Bone marrow (tissue), 2 donors: ENCODE data around the gene CGB7.

Experiments used
- DNase-seq, 2 donors: peaks; one replicate each; lab custom pipeline; 2025; lab: John Stamatoyannopoulos, UW

The CGB7 gene

GRCh38 chr19:49016067-49016839 lies 41.3 kb downstream of the CGB7 start:
- no peak for DNase-seq

GRCh38 chr19:49014870-49015255 lies 42.7 kb downstream of the CGB7 start:
- no peak for DNase-seq

- DNase-seq: no peak
These were observed 43.3 kb downstream of the CGB7 start for GRCh38 chr19:49014123-49014869.

- no peak for DNase-seq
These were observed 46.4 kb downstream of the CGB7 start for GRCh38 chr19:49011194-49011593.

GRCh38 chr19:49010453-49010852 lies 47.1 kb downstream of the CGB7 start:
- DNase-seq: no peak

- DNase-seq: no peak
These were observed 47.7 kb downstream of the CGB7 start for GRCh38 chr19:49009828-49010227.

- no peak for DNase-seq
These were observed 50.6 kb downstream of the CGB7 start for GRCh38 chr19:49006905-49007304.

- DNase-seq: no peak
These were observed 52.5 kb downstream of the CGB7 start for GRCh38 chr19:49004964-49005614.
